H1 (cell line): ENCODE data around the gene TAX1BP3. TPM values are rescaled to one million over a fixed set of nuclear protein-coding genes. Genes with fewer than 3 reads are reported as not detected.

Source experiments
- CTCF ChIA-PET: fragments of 300-600 bp; sonication (Branson Sonifier 250); formaldehyde crosslinking; loops from one replicate; lab custom pipeline; 2021; ENCODE audit not compliant: partially characterized antibody; lab: Charles Lee
- POLR2A ChIA-PET: fragments of 300-600 bp; sonication (Branson Sonifier 250); formaldehyde crosslinking; loops from one replicate; lab custom pipeline; 2021; ENCODE audit warnings: inconsistent platforms; ENCODE audit not compliant: partially characterized antibody; lab: Charles Lee
- DNase-seq, 2 experiments: peaks; one replicate each; pipeline versions ENCODE4 v3.0.0 to v3.0.0-alpha.2; 2010 to 2022; ENCODE audit warnings: low spot score in 2 of 2, low read depth in 1 of 2, mixed read lengths in 1 of 2
- FAIRE-seq: peaks from 2 replicates; lab custom pipeline; 2011; peaks lifted over from hg19 to GRCh38; lab: Jason Lieb, UNC
- H2AFZ ChIP-seq: 2 replicates; pipeline ENCODE4 v1.8.1; 2012; ENCODE audit warnings: low read length, inconsistent platforms
- H2AK5ac ChIP-seq: 2 replicates; pipeline ENCODE4 v1.6.1; 2013; ENCODE audit warnings: low read depth, low read length
- H2BK120ac ChIP-seq: replicated peaks from 2 replicates; pipeline ENCODE3; 2013; ENCODE audit warnings: low read depth, low read length, inconsistent platforms
- H2BK12ac ChIP-seq: 2 replicates; pipeline ENCODE4 v1.6.1; 2013; ENCODE audit warnings: low read depth, low read length
- H2BK15ac ChIP-seq: 2 replicates; pipeline ENCODE4 v1.6.1; 2013; ENCODE audit warnings: low read length
- H2BK20ac ChIP-seq: 2 replicates; pipeline ENCODE4 v1.6.1; 2013; ENCODE audit warnings: low read length
- H2BK5ac ChIP-seq: 2 replicates; pipeline ENCODE4 v1.6.1; 2013; ENCODE audit warnings: low read depth, low read length
- H3K14ac ChIP-seq: 2 replicates; pipeline ENCODE4 v1.6.1; 2013; ENCODE audit warnings: inconsistent platforms; ENCODE audit not compliant: insufficient read length
- H3K18ac ChIP-seq: 2 replicates; pipeline ENCODE4 v1.6.1; 2013; ENCODE audit warnings: low read length; ENCODE audit errors: extremely low read depth
- H3K23ac ChIP-seq: 2 replicates; pipeline ENCODE4 v1.6.1; 2013; ENCODE audit warnings: inconsistent platforms; ENCODE audit not compliant: insufficient read length
- H3K23me2 ChIP-seq: 2 replicates; pipeline ENCODE4 v1.6.1; 2013; ENCODE audit warnings: low read depth, low read length
- H3K27ac ChIP-seq: 2 replicates; pipeline ENCODE4 v1.6.1; 2011; ENCODE audit warnings: low read depth, low read length, inconsistent platforms
- H3K27me3 ChIP-seq, 4 experiments: replicated peaks in 1 of 4; 1 replicate in 1 of 4; 2 replicates in 3 of 4; pipeline versions ENCODE4 v1.6.1 to v1.8.1; 2011 to 2013; ENCODE audit warnings: low read length in 3 of 4, mild to moderate bottlenecking in 3 of 4, inconsistent platforms in 2 of 4, mixed read lengths in 2 of 4, moderate library complexity in 1 of 4; ENCODE audit not compliant: control insufficient read depth in 3 of 4, insufficient read depth in 3 of 4; ENCODE audit errors: extremely low read depth in 1 of 4
- H3K36me3 ChIP-seq, 4 experiments: 2 replicates each; pipeline versions ENCODE4 v1.6.1 to v1.8.1; 2011 to 2013; ENCODE audit warnings: mild to moderate bottlenecking in 4 of 4, low read length in 3 of 4, moderate library complexity in 2 of 4, control low read depth in 1 of 4, inconsistent platforms in 1 of 4; ENCODE audit not compliant: insufficient read depth in 4 of 4, control insufficient read depth in 2 of 4
- H3K4ac ChIP-seq: replicated peaks from 2 replicates; pipeline ENCODE3; 2013; ENCODE audit warnings: low read length, low read depth, mixed read lengths, inconsistent platforms; ENCODE audit not compliant: insufficient read length
- H3K4me1 ChIP-seq, 4 experiments: replicated peaks in 1 of 4; 1 replicate in 1 of 4; 2 replicates in 3 of 4; pipeline versions ENCODE4 v1.6.1 to v1.8.1; 2011 to 2013; ENCODE audit warnings: low read length in 3 of 4, inconsistent platforms in 2 of 4, mixed read lengths in 1 of 4; ENCODE audit not compliant: insufficient read depth in 4 of 4, control insufficient read depth in 3 of 4
- H3K4me2 ChIP-seq, 2 experiments: 2 replicates each; pipeline versions ENCODE4 v1.6.1 to v1.8.1; 2011 to 2013; ENCODE audit warnings: low read depth in 2 of 2, low read length in 2 of 2, control low read depth in 1 of 2, inconsistent platforms in 1 of 2, mild to moderate bottlenecking in 1 of 2; ENCODE audit not compliant: insufficient read depth in 1 of 2
- H3K4me3 ChIP-seq, 4 experiments: fragments of 200-600, 300-600 bp in 1 of 4; sonication (generic), shearing (Covaris generic), sonication (Bioruptor Twin) in 1 of 4; 2 replicates each; pipeline versions ENCODE4 v1.5.1 to v1.8.1; 2011 to 2016; ENCODE audit warnings: low read length in 4 of 4, low read depth in 3 of 4, control low read depth in 2 of 4, inconsistent platforms in 2 of 4, mild to moderate bottlenecking in 2 of 4, mixed read lengths in 1 of 4, moderate library complexity in 1 of 4; ENCODE audit not compliant: insufficient read depth in 2 of 4; ENCODE audit errors: extremely low read depth in 1 of 4
- H3K56ac ChIP-seq: replicated peaks from 2 replicates; pipeline ENCODE3; 2013; ENCODE audit warnings: low read depth, mild to moderate bottlenecking, mixed read lengths, low read length, inconsistent platforms; ENCODE audit not compliant: insufficient read length
- H3K79me1 ChIP-seq: 2 replicates; pipeline ENCODE4 v1.6.1; 2013; ENCODE audit warnings: low read depth, low read length, control low read depth
- H3K79me2 ChIP-seq, 2 experiments: 2 replicates each; pipeline versions ENCODE4 v1.6.1 to v1.8.1; 2012 to 2013; ENCODE audit warnings: low read length in 2 of 2, mild to moderate bottlenecking in 2 of 2, inconsistent platforms in 1 of 2; ENCODE audit not compliant: insufficient read depth in 2 of 2, control insufficient read depth in 1 of 2
- H3K9ac ChIP-seq, 4 experiments: replicated peaks in 1 of 4; 1 replicate in 1 of 4; 2 replicates in 3 of 4; pipeline versions ENCODE4 v1.6.1 to v1.8.1; 2011 to 2013; ENCODE audit warnings: low read depth in 3 of 4, low read length in 3 of 4, control low read depth in 2 of 4, mild to moderate bottlenecking in 2 of 4, moderate library complexity in 2 of 4, inconsistent platforms in 1 of 4; ENCODE audit errors: extremely low read depth in 1 of 4
- H3K9me3 ChIP-seq, 2 experiments: 2 replicates each; pipeline versions ENCODE4 v1.6.1 to v1.8.1; 2012 to 2013; ENCODE audit warnings: mild to moderate bottlenecking in 2 of 2, moderate library complexity in 2 of 2, control low read depth in 1 of 2, inconsistent platforms in 1 of 2, low read depth in 1 of 2, low read length in 1 of 2, mixed read lengths in 1 of 2; ENCODE audit not compliant: insufficient read depth in 2 of 2
- H4K20me1 ChIP-seq, 2 experiments: replicated peaks in 1 of 2; 2 replicates each; pipeline versions ENCODE3 to v1.8.1; 2011 to 2013; ENCODE audit warnings: inconsistent platforms in 2 of 2, low read length in 2 of 2, mild to moderate bottlenecking in 1 of 2; ENCODE audit not compliant: insufficient read depth in 2 of 2, control insufficient read depth in 1 of 2
- H4K5ac ChIP-seq: 2 replicates; pipeline ENCODE4 v1.6.1; 2013; ENCODE audit warnings: low read length, low read depth, mixed read lengths, inconsistent platforms; ENCODE audit not compliant: insufficient read length
- H4K8ac ChIP-seq: 2 replicates; pipeline ENCODE4 v1.8.0; 2013; ENCODE audit warnings: mild to moderate bottlenecking, moderate library complexity, low read length, inconsistent platforms; ENCODE audit not compliant: insufficient read depth; ENCODE audit errors: extremely low read depth
- H4K91ac ChIP-seq: replicated peaks from 2 replicates; pipeline ENCODE3; 2013; ENCODE audit warnings: low read length, mixed read lengths, inconsistent platforms; ENCODE audit not compliant: insufficient read length
- ASH2L ChIP-seq: fragments of 200-600, 300-600 bp; sonication (generic); IDR thresholded peaks from one replicate; pipeline ENCODE4 v1.7.1; 2017; ENCODE audit warnings: low read length
- BACH1 ChIP-seq: IDR thresholded peaks from 2 replicates; pipeline ENCODE4 v1.6.1; 2012; ENCODE audit warnings: low read length, improper control_type of control experiment
- HDAC2 ChIP-seq, 2 experiments: fragments of 300-600 bp in 1 of 2; sonication (generic) in 1 of 2; IDR thresholded peaks; 2 replicates each; pipeline ENCODE4 v1.6.1; 2011 to 2012; ENCODE audit warnings: low read depth in 2 of 2, low read length in 2 of 2, mild to moderate bottlenecking in 2 of 2, moderate library complexity in 2 of 2, borderline replicate concordance in 1 of 2, inconsistent platforms in 1 of 2
- KDM5A ChIP-seq: fragments of 200-600 bp; IDR thresholded peaks from 2 replicates; pipeline ENCODE4 v1.7.1; 2012; ENCODE audit warnings: mild to moderate bottlenecking, low read length, inconsistent platforms, mixed read lengths
- NRF1 ChIP-seq: IDR thresholded peaks from 2 replicates; pipeline ENCODE4 v1.6.1; 2011; ENCODE audit warnings: mild to moderate bottlenecking, low read depth, low read length, improper control_type of control experiment
- RBBP5 ChIP-seq: IDR thresholded peaks from 2 replicates; pipeline ENCODE4 v1.7.1; 2012; ENCODE audit warnings: low read depth, mild to moderate bottlenecking, inconsistent platforms, low read length, moderate library complexity, borderline replicate concordance
- RNF2 ChIP-seq: fragments of 200-900, 300-1000 bp; sonication (generic); IDR thresholded peaks from 2 replicates; pipeline ENCODE4 v1.7.1; 2016; ENCODE audit warnings: borderline replicate concordance, low read depth, mild to moderate bottlenecking, antibody characterized with exemption, low read length; ENCODE audit not compliant: poor library complexity, severe bottlenecking; ENCODE audit errors: missing control alignments
- RXRA ChIP-seq: IDR thresholded peaks from 2 replicates; pipeline ENCODE4 v1.6.1; 2011; ENCODE audit warnings: low read depth, mild to moderate bottlenecking, low read length, moderate library complexity; ENCODE audit not compliant: insufficient read depth
- SIX5 ChIP-seq: IDR thresholded peaks from 2 replicates; pipeline ENCODE4 v1.6.1; 2011; ENCODE audit warnings: mild to moderate bottlenecking, low read depth, low read length
- SP4 ChIP-seq: IDR thresholded peaks from 2 replicates; pipeline ENCODE4 v1.6.1; 2012; ENCODE audit warnings: low read length, inconsistent platforms
- TAF7 ChIP-seq: optimal IDR thresholded peaks from 2 replicates; pipeline ENCODE3; 2011; ENCODE audit warnings: low read depth, mild to moderate bottlenecking, inconsistent platforms, low read length, moderate library complexity, borderline replicate concordance
- WGBS, 2 experiments: shearing (Covaris generic) in 1 of 2; methylation state at CpG; one replicate each; pipeline versions ENCODE4 v1.1.6 to v1.1.7; 2013 to 2015; ENCODE audit warnings: low lambda C conversion rate in 2 of 2, mixed read lengths in 2 of 2, inconsistent platforms in 1 of 2, low coverage in 1 of 2, missing lambda C conversion rate in 1 of 2; ENCODE audit not compliant: insufficient replicate concordance in 2 of 2, insufficient coverage in 1 of 2, insufficient read length in 1 of 2; ENCODE audit errors: extremely low coverage in 1 of 2, missing lambda C conversion rate in 1 of 2; 5-methylcytosine and 5-hydroxymethylcytosine counted together
- polyA plus RNA-seq, 7 experiments: library from polyadenylated mRNA; depleted of rRNA in 3 of 7; stranded (reverse) in 5 of 7; unstranded in 2 of 7; fragments of >200 nt in 5 of 7; fragments of 200-250 nt in 2 of 7; gene quantifications; 1 replicate in 5 of 7; 2 replicates in 1 of 7; 4 replicates in 1 of 7; pipeline versions ENCODE4 v1.2.1 to v1.2.3, GENCODE V29; 2011 to 2013; ENCODE audit warnings: missing spikeins in 2 of 7, mixed read lengths in 2 of 7
- total RNA-seq: library from RNA; stranded (reverse); fragmentation: NEBNext Ultra II Directional; extraction: Animal tissue kit (Norgen Biotek cat#: 25700); gene quantifications from 2 replicates; pipeline ENCODE4 v1.2.1, GENCODE V29; 2021
- TF ChIP-seq, protein P1 (sequence below): IDR thresholded peaks from 2 replicates; pipeline ENCODE4 v1.6.1; 2012; ENCODE audit warnings: inconsistent platforms

The TAX1BP3 gene
- total and polyA plus RNA-seq, 2 of the 8 experiments (the other 6 are each of a cell fraction or from before 2014, with no cell fraction given): 65.3 to 81.8 TPM

DNA sequence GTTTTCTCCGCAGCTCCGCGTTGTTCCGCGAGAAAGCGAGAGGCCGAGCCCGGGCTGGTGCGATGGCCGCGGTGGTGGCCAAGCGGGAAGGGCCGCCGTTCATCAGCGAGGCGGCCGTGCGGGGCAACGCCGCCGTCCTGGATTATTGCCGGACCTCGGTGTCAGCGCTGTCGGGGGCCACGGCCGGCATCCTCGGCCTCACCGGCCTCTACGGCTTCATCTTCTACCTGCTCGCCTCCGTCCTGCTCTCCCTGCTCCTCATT lies 638 bp upstream of the TAX1BP3 start:
- Histone ChIP-seq H3K4me3 (peak overlapping the region; percentile 79 to 94 (median 84)), H3K4ac (peak overlapping the region; percentile 81), H3K56ac (peak overlapping the region; percentile 88), H3K4me2 (peak overlapping the region; percentile 73 to 76), H4K5ac (peak overlapping the region; percentile 83), H2AK5ac (no peak overlapping the region), H2BK20ac (no peak overlapping the region), H3K9ac (peak overlapping the region; percentile 91 to 95 (median 93)), H2AFZ (no peak overlapping the region), H3K23ac (no peak overlapping the region), H3K23me2 (peaks cover 12% of the 10 kb centered on the region; the same call in 1 of the 2 replicates), H3K79me2 (peaks cover 3 to 28% of the 10 kb centered on the region in 2 experiments; a peak in 3 of 4 replicates), H4K91ac (no peak overlapping the region), H2BK5ac (no peak overlapping the region), H3K4me1 (peaks cover 3 to 7% (median 5%) of the 10 kb centered on the region in 4 experiments), H3K27ac (peak overlapping the region; percentile 90), H3K36me3 (no peaks in the 10 kb centered on the region; a peak in 1 of 8 replicates), H2BK15ac (no peak overlapping the region), H3K27me3 (no peaks in the 10 kb centered on the region), H4K8ac (peak overlapping the region; percentile 99; the same call in 1 of the 2 replicates), H3K9me3 (no peaks in the 10 kb centered on the region), H2BK120ac (no peak overlapping the region), H4K20me1 (peaks cover 0 to 7% of the 10 kb centered on the region in 2 experiments), H2BK12ac (no peak overlapping the region), H3K14ac (no peak overlapping the region), H3K18ac (no peak overlapping the region; the same call in 1 of the 2 replicates), H3K79me1 (peaks cover 12% of the 10 kb centered on the region)
- 2% methylated on average over 32 of the region's 32 CpGs; no CpG with 5 or more reads in 1 of the 2 experiments for WGBS, 2 experiments
- ChIA-PET POLR2A (interaction anchor here (0.9 to 12.7 kb wide), 8 partner anchors 9 to 77 kb away, joined by 3 to 194 read pairs (median 6); partner anchors contain the start of genes CTNS, HASPIN, P2RX5 and SHPK), CTCF (interaction anchor here (1.9 kb wide), 1 partner anchor 23 kb away, joined by 6 read pairs; no protein-coding TSS in a partner anchor)
- TF ChIP-seq SIX5 (no peak), NRF1 (no peak), BACH1 (no peak), RNF2 (no peak), RXRA (no peak), HDAC2 (IDR thresholded peaks at IDR 0.05; ENCODE audit: borderline replicate concordance in 1 of 2, low read depth in 2 of 2, low read length in 2 of 2) (0 out of 4 replicates have a peak, but pooled peaks of 1 of the 2 experiments have one; percentile 12), KDM5A (0 out of 2 replicates have a peak, but pooled peaks have one; percentile 4), TAF7 (no peak), SP4 (no peak), ASH2L (peak; percentile 7), RBBP5 (peak; percentile 54; the same call in 1 of the 2 replicates)
- TF ChIP-seq, protein P1, sequence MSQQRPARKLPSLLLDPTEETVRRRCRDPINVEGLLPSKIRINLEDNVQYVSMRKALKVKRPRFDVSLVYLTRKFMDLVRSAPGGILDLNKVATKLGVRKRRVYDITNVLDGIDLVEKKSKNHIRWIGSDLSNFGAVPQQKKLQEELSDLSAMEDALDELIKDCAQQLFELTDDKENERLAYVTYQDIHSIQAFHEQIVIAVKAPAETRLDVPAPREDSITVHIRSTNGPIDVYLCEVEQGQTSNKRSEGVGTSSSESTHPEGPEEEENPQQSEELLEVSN: no peak
- no peak for DNase-seq
- FAIRE-seq: no peak
